OCI-LY1 (cell line): Measurements from ENCODE around the gene TRAPPC3L.

Experiments
- EZH2 ChIP-seq: fragments of 200-600 bp; sonication (generic), shearing (Covaris generic); IDR thresholded peaks from 2 replicates; pipeline ENCODE4 v1.8.0; 2017; ENCODE audit warnings: borderline replicate concordance, mixed run types, mild to moderate bottlenecking, antibody characterized with exemption, low read length, moderate library complexity, mixed read lengths
- TF ChIP-seq, protein P1 (sequence below): fragments of 200-600 bp; sonication (generic), shearing (Covaris generic); IDR thresholded peaks from 2 replicates; pipeline ENCODE4 v1.5.1; 2017; ENCODE audit warnings: mild to moderate bottlenecking, antibody characterized with exemption, low read length, moderate library complexity, mixed read lengths

DNA sequence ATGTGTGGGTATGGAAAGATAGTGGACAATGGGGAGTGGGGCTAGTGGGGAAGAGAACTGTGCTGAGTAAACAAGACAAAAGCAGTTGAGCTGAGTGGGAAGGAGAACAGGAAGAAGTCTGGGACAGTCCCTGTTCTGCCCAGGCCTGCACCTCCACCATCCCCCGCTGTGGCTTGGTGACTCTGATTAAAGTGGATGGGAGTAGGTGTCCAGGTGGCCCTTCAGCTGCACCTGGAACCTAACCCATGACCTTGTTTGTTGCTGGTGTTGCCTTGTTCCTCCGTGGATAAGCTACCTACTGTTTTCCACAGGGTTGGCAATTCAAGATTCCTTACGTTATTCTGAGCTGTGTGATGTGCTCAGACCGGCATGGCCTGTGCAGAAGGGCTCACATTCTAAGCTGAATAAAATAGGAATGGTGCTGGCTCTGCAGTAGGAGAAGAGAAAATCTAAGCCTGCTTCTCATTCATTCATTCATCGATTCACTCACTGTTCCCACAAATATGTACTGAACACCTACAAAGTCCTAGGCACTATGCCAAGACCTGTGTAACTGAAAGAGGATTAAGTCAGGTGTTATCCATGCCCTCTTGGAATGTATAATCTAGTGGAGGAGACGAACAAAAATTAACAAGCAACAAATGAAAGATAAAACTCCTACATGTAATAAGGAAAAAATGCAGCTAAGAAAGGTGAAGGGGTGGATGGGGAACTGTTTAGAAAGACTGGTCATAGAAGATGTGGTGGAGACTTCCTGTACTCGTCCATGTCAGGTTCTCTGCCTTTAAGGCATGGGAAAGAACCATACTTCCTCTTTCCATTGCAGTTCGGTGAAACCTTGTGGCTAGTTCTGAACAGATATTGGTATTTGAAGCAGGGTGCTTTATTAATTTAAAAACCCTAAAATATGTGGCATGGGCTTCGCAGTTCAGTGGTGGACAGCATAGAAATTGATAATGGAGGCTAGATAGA is 94.4 kb downstream of the TRAPPC3L start:
- TF ChIP-seq, protein P1, sequence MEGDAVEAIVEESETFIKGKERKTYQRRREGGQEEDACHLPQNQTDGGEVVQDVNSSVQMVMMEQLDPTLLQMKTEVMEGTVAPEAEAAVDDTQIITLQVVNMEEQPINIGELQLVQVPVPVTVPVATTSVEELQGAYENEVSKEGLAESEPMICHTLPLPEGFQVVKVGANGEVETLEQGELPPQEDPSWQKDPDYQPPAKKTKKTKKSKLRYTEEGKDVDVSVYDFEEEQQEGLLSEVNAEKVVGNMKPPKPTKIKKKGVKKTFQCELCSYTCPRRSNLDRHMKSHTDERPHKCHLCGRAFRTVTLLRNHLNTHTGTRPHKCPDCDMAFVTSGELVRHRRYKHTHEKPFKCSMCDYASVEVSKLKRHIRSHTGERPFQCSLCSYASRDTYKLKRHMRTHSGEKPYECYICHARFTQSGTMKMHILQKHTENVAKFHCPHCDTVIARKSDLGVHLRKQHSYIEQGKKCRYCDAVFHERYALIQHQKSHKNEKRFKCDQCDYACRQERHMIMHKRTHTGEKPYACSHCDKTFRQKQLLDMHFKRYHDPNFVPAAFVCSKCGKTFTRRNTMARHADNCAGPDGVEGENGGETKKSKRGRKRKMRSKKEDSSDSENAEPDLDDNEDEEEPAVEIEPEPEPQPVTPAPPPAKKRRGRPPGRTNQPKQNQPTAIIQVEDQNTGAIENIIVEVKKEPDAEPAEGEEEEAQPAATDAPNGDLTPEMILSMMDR = no peak
- no peak for TF ChIP-seq EZH2
